Measurements from ENCODE around the gene CAPG.
A peak's percentile ranks its signal among the peaks of the same experiment; 100 is the strongest.

Gene CAPG

GRCh38 chr2:85435220-85435958 lies 25.2 kb upstream of the CAPG start:
- Mint-ChIP-seq H3K27ac (peak overlapping the region; percentile 98), H3K27me3 (no peaks in the 10 kb centered on the region), H3K4me3 (no peak overlapping the region), H3K9me3 (no peaks in the 10 kb centered on the region), H3K4me1 (ENCODE audit: low read depth) (peaks cover 62% of the 10 kb centered on the region), H3K36me3 (ENCODE audit: low read depth) (no peaks in the 10 kb centered on the region)
- intact Hi-C loops (cut with micrococcal nuclease) = no loop called here

GRCh38 chr2:85434696-85435095 lies 24.5 kb upstream of the CAPG start:
- Mint-ChIP-seq H3K36me3 (ENCODE audit: low read depth) (no peaks in the 10 kb centered on the region), H3K27me3 (no peaks in the 10 kb centered on the region), H3K4me1 (ENCODE audit: low read depth) (peaks cover 69% of the 10 kb centered on the region), H3K4me3 (no peak overlapping the region), H3K27ac (peak overlapping the region; percentile 98), H3K9me3 (no peaks in the 10 kb centered on the region)
- intact Hi-C loops (cut with micrococcal nuclease) = no loop called here

GRCh38 chr2:85433511-85434089 lies 23.4 kb upstream of the CAPG start:
- Mint-ChIP-seq H3K9me3 (no peaks in the 10 kb centered on the region), H3K4me1 (ENCODE audit: low read depth) (peaks cover 71% of the 10 kb centered on the region), H3K36me3 (ENCODE audit: low read depth) (no peaks in the 10 kb centered on the region), H3K4me3 (no peak overlapping the region), H3K27me3 (no peaks in the 10 kb centered on the region), H3K27ac (peak overlapping the region; percentile 98)
- intact Hi-C loops (cut with micrococcal nuclease) = no loop called here

GRCh38 chr2:85431570-85432205 lies 21.5 kb upstream of the CAPG start:
- intact Hi-C loops (cut with micrococcal nuclease) = no loop called here
- Mint-ChIP-seq H3K4me1 (ENCODE audit: low read depth) (peaks cover 74% of the 10 kb centered on the region), H3K27ac (no peak overlapping the region), H3K36me3 (ENCODE audit: low read depth) (no peaks in the 10 kb centered on the region), H3K9me3 (no peaks in the 10 kb centered on the region), H3K27me3 (no peaks in the 10 kb centered on the region), H3K4me3 (no peak overlapping the region)

GRCh38 chr2:85430752-85431569 lies 20.8 kb upstream of the CAPG start:
- no peaks in the 10 kb centered on the region for H3K27me3 Mint-ChIP-seq
- intact Hi-C loops (cut with micrococcal nuclease) = no loop called here
- peak overlapping the region; percentile 35 for H3K27ac Mint-ChIP-seq

GRCh38 chr2:85429924-85430289 lies 19.7 kb upstream of the CAPG start:
- Mint-ChIP-seq H3K4me3 (no peak overlapping the region), H3K9me3 (no peaks in the 10 kb centered on the region), H3K4me1 (ENCODE audit: low read depth) (peaks cover 66% of the 10 kb centered on the region), H3K27me3 (no peaks in the 10 kb centered on the region), H3K27ac (peak overlapping the region; percentile 35), H3K36me3 (ENCODE audit: low read depth) (no peaks in the 10 kb centered on the region)
- intact Hi-C loops (cut with micrococcal nuclease) = no loop called here

More at GRCh38 chr2:85430752-85431569, 20.8 kb upstream of the CAPG start:
- peaks cover 74% of the 10 kb centered on the region for H3K4me1 Mint-ChIP-seq (ENCODE audit: low read depth)
- no peaks in the 10 kb centered on the region for H3K36me3 Mint-ChIP-seq (ENCODE audit: low read depth)
- no peak overlapping the region for H3K4me3 Mint-ChIP-seq
- H3K9me3 Mint-ChIP-seq = no peaks in the 10 kb centered on the region

- Mint-ChIP-seq H3K4me3 (no peak overlapping the region), H3K27ac (peak overlapping the region; percentile 35), H3K36me3 (ENCODE audit: low read depth) (no peaks in the 10 kb centered on the region), H3K4me1 (ENCODE audit: low read depth) (peaks cover 60% of the 10 kb centered on the region), H3K9me3 (no peaks in the 10 kb centered on the region), H3K27me3 (no peaks in the 10 kb centered on the region)
- intact Hi-C loops (cut with micrococcal nuclease) = no loop called here
These were observed 19.2 kb upstream of the CAPG start for GRCh38 chr2:85429213-85429923.

- no peaks in the 10 kb centered on the region for H3K27me3 Mint-ChIP-seq
- no peaks in the 10 kb centered on the region for H3K9me3 Mint-ChIP-seq
- H3K4me3 Mint-ChIP-seq = no peak overlapping the region
- H3K27ac Mint-ChIP-seq = peak overlapping the region; percentile 35
- H3K4me1 Mint-ChIP-seq (ENCODE audit: low read depth) = peaks cover 59% of the 10 kb centered on the region
- intact Hi-C loops (cut with micrococcal nuclease) = loop anchor here (1.0 kb wide), 1 partner anchor 10 kb away; no protein-coding TSS in a partner anchor
- H3K36me3 Mint-ChIP-seq (ENCODE audit: low read depth) = no peaks in the 10 kb centered on the region
These were observed 18.2 kb upstream of the CAPG start for GRCh38 chr2:85428343-85428881.

GRCh38 chr2:85427300-85427835 lies 17.2 kb upstream of the CAPG start:
- Mint-ChIP-seq H3K9me3 (no peaks in the 10 kb centered on the region), H3K4me1 (ENCODE audit: low read depth) (peaks cover 61% of the 10 kb centered on the region), H3K27ac (peak overlapping the region; percentile 35), H3K27me3 (no peaks in the 10 kb centered on the region), H3K36me3 (ENCODE audit: low read depth) (no peaks in the 10 kb centered on the region), H3K4me3 (no peak overlapping the region)
- intact Hi-C loops (cut with micrococcal nuclease) = no loop called here

GRCh38 chr2:85425588-85425987 lies 15.4 kb upstream of the CAPG start:
- no peak overlapping the region for H3K4me3 Mint-ChIP-seq
- H3K27ac Mint-ChIP-seq = peak overlapping the region; percentile 35
- intact Hi-C loops (cut with micrococcal nuclease) = no loop called here

GRCh38 chr2:85423525-85423924 lies 13.4 kb upstream of the CAPG start:
- peaks cover 2% of the 10 kb centered on the region for H3K36me3 Mint-ChIP-seq (ENCODE audit: low read depth)
- peak overlapping the region; percentile 50 for H3K27ac Mint-ChIP-seq
- H3K27me3 Mint-ChIP-seq = no peaks in the 10 kb centered on the region
- H3K9me3 Mint-ChIP-seq = no peaks in the 10 kb centered on the region
- intact Hi-C loops (cut with micrococcal nuclease) = no loop called here
- no peak overlapping the region for H3K4me3 Mint-ChIP-seq
- H3K4me1 Mint-ChIP-seq (ENCODE audit: low read depth) = peaks cover 74% of the 10 kb centered on the region

More at GRCh38 chr2:85425588-85425987, 15.4 kb upstream of the CAPG start:
- H3K27me3 Mint-ChIP-seq = no peaks in the 10 kb centered on the region
- no peaks in the 10 kb centered on the region for H3K9me3 Mint-ChIP-seq
- no peaks in the 10 kb centered on the region for H3K36me3 Mint-ChIP-seq (ENCODE audit: low read depth)
- peaks cover 78% of the 10 kb centered on the region for H3K4me1 Mint-ChIP-seq (ENCODE audit: low read depth)

- H3K27me3 Mint-ChIP-seq = no peaks in the 10 kb centered on the region
- H3K4me3 Mint-ChIP-seq = no peak overlapping the region
- peak overlapping the region; percentile 85 for H3K27ac Mint-ChIP-seq
- H3K4me1 Mint-ChIP-seq (ENCODE audit: low read depth) = peaks cover 69% of the 10 kb centered on the region
- intact Hi-C loops (cut with micrococcal nuclease) = no loop called here
- peaks cover 7% of the 10 kb centered on the region for H3K36me3 Mint-ChIP-seq (ENCODE audit: low read depth)
- no peaks in the 10 kb centered on the region for H3K9me3 Mint-ChIP-seq
These were observed 11.9 kb upstream of the CAPG start for GRCh38 chr2:85422072-85422457.

All from dendritic cell treated with granulocyte-macrophage colony-stimulating factor and Interleukin-4, amounts not matched to agents 40 ng/mL and 50 ng/mL, for 4 days (primary cell).